Measurements from ENCODE around the gene PHF14.

The PHF14 gene

GRCh38 chr7:11127114-11127785 is 153.6 kb downstream of the PHF14 start:
- TF ChIP-seq CTCF (IDR thresholded peaks at IDR 0.05), result no peak
- TF ChIP-seq ZFX (IDR thresholded peaks at IDR 0.05; ENCODE audit: borderline replicate concordance), result no peak
- H3K27ac ChIP-seq, result no peak overlapping the region

- no peak overlapping the region for H3K27ac ChIP-seq
- TF ChIP-seq ZFX (IDR thresholded peaks at IDR 0.05; ENCODE audit: borderline replicate concordance) (no peak), CTCF (IDR thresholded peaks at IDR 0.05) (no peak)
These were observed 154.3 kb downstream of the PHF14 start for GRCh38 chr7:11127988-11128387.

- H3K27ac ChIP-seq, result no peak overlapping the region
- TF ChIP-seq ZFX (IDR thresholded peaks at IDR 0.05; ENCODE audit: borderline replicate concordance) (no peak), CTCF (IDR thresholded peaks at IDR 0.05) (no peak)
These were observed 154.8 kb downstream of the PHF14 start for GRCh38 chr7:11128498-11128897.

- TF ChIP-seq ZFX (IDR thresholded peaks at IDR 0.05; ENCODE audit: borderline replicate concordance), result no peak
- TF ChIP-seq CTCF (IDR thresholded peaks at IDR 0.05), result no peak
These were observed 156.3 kb downstream of the PHF14 start for GRCh38 chr7:11130012-11130411.

GRCh38 chr7:11130601-11131000 is 156.9 kb downstream of the PHF14 start:
- TF ChIP-seq ZFX (IDR thresholded peaks at IDR 0.05; ENCODE audit: borderline replicate concordance) (no peak), CTCF (IDR thresholded peaks at IDR 0.05) (no peak)
- H3K27ac ChIP-seq, result no peak overlapping the region; the same call in 1 of the 2 replicates

More at GRCh38 chr7:11130012-11130411, 156.3 kb downstream of the PHF14 start:
- no peak overlapping the region for H3K27ac ChIP-seq

- no peak overlapping the region for H3K27ac ChIP-seq
- TF ChIP-seq CTCF (IDR thresholded peaks at IDR 0.05) (no peak), ZFX (IDR thresholded peaks at IDR 0.05; ENCODE audit: borderline replicate concordance) (no peak)
These were observed 159.8 kb downstream of the PHF14 start for GRCh38 chr7:11133436-11133959.

GRCh38 chr7:11135573-11135972 is 161.9 kb downstream of the PHF14 start:
- no peak overlapping the region for H3K27ac ChIP-seq
- TF ChIP-seq ZFX (IDR thresholded peaks at IDR 0.05; ENCODE audit: borderline replicate concordance), result no peak
- TF ChIP-seq CTCF (IDR thresholded peaks at IDR 0.05), result no peak

Data from 22Rv1 (cell line).